ENCODE data around the gene TRMT44.
A peak's percentile ranks its signal among the peaks of the same experiment; 100 is the strongest.
"Not testable (repeated sequence)": the region's sequence is repeated elsewhere in the genome, so short reads cannot be mapped to it uniquely, and the experiment has no call there.

Gene TRMT44

GRCh38 chr4:8406887-8407286 lies 33.7 kb upstream of the TRMT44 start:
- not testable (repeated sequence) for DNase-seq (ENCODE audit: low read depth)

GRCh38 chr4:8407316-8407715 lies 33.3 kb upstream of the TRMT44 start:
- no peak for DNase-seq (ENCODE audit: low read depth)

DNA sequence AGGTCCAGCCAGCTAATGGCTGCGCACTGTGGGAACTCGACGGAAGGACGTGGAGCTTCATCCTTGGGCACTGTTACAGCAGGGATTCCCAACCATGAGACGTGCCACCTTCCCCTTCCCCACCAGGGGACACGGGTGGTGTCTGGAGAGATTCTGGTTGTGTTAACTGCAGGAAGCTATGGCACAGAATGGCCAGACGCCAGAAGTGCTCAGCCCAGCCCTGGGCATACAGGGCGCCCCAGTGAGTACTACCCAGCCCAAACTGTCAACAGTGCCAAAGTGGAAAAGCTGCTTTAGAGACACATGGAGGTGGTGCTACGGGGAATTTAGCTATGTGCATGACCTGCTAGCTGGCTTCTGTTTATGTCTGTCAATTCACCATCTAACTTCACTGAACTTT lies 32.8 kb upstream of the TRMT44 start:
- no peak for DNase-seq (ENCODE audit: low read depth)

- DNase-seq (ENCODE audit: low read depth) = peak; percentile 10
These were observed 31.1 kb upstream of the TRMT44 start for GRCh38 chr4:8409264-8410065.

- no peak for DNase-seq (ENCODE audit: low read depth)
These were observed 30.4 kb upstream of the TRMT44 start for GRCh38 chr4:8410066-8410625.

DNA sequence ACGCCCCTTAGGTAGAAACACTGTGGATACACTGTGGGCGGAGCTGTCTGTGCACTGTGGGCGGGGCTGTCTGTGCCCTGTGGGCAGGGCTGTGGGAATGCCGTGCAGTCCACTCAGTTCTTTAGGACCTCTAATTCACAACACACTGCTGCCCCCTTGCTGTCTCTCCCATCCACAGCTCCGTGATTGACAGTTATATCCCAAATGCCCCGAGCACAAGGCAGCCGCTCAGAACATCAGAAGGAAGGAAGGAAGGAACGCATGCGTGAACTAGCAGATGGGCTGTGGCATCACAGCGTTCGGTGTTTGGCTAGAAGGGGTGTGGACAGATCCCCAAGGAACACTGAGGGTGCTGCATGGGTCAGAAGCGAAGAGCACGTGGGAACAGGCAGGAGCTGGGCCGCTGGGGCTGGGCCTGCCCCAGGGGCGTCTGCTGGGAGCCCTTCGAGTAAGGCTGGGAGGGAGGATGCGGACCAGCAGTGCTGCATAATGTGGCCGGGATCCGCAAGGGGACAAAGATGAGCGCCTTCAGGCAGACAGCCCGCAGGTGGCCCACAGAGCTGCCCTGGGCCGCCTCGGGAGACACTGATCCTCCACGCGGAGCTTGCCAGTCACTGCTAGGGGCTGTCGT lies 29.8 kb upstream of the TRMT44 start:
- DNase-seq (ENCODE audit: low read depth) = no peak

DNA sequence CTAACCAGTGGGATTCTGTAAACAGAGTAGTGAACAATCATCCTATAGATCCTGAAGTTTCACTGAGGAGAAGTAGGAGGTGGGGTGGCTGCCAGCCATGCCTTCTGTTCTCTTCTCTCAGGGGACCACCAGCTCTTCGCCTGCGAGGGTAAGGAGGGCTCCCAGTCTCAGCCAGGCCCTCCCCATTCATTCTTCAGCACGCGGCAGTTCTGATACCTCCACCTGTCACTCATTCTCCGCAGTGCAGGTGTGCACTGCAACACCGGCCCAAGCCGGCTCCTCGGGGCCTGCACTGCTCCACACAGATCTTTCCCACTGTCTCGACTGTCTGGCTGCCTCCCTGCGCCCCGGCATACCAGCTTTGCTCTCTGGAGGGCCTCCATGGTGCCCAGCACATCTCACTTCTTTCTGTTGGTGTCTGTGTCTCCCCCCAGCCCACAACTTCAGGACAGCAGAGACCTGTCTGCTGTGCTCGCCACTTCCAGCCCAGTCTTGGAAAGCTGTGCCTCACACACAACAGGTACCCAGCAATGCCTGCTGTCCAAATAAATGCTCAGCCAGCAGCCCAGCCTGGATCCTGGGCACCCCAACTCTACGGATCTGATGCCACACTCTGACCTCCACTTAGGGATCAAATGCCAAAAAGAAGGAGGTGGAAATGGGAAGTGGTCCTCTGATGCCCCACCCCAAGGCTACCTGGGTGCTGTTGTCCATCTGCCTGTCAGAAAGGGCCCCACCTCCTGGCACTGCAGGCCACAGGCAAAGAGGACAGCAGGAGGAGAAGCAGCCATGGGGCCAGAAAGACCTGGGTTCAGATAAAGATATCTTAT lies 29.0 kb upstream of the TRMT44 start:
- no peak for DNase-seq (ENCODE audit: low read depth)

GRCh38 chr4:8412288-8412687 lies 28.3 kb upstream of the TRMT44 start:
- DNase-seq (ENCODE audit: low read depth) = no peak

DNA sequence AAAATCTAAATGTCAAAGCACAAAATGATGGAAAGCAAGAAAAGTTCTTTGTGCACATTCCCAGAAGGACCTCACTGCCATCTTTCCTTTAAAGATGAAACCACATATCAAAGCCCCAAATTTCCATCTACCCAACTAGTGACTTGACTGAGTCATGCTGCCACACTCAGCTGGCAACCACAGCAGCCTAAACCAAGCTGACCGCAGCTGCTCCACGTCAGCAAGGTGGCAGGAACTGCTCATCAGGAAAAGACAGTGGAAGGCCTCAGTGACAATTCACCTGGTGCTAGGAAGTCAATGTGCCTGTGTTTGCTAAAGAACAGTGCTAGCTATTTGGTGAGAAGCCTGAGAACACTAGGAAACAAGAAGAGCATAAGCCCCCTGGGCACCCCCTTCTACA lies 26.2 kb upstream of the TRMT44 start:
- no peak for DNase-seq (ENCODE audit: low read depth)

- DNase-seq (ENCODE audit: low read depth) = no peak
These were observed 23.4 kb upstream of the TRMT44 start for GRCh38 chr4:8417071-8417614.

DNA sequence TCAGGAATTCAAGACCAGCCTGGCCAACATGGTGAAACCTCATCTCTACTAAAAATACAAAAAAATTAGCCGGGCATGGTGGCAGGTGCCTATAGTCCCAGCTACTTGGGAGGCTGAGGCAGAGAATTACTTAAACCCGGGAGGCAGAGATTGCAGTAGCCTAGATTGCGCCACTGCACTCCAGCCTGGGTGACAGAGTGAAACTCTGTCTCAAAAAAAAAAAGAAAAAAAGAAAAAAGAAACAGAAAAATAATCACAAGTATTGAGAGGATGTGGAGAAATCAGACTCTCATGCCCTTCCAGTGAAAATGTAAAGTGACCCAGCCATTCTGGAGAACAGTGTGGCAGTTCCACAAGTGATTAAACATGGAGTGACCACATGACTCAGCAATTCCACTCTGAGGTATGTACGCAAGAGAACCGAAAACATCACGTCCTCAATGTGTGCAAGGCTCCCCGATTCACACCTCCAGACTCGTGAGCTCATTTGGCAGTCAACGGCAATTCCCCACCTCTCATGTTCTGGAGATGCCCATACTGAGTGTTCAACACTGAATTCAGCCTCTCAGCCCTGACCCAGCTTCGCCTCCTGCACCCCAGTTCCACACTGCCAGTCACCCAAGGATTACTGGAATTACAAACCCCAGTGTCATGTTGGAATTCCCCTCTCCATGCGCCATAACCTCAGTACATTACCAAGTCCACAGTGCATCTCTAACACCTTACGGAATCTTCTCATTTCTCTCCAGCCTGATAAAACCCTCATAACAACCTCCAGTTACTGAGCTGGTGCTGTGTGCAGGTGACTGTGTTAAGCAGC lies 21.1 kb upstream of the TRMT44 start:
- DNase-seq (ENCODE audit: low read depth) = no peak

GRCh38 chr4:8420151-8420550 lies 20.4 kb upstream of the TRMT44 start:
- DNase-seq (ENCODE audit: low read depth) = not testable (repeated sequence)

GRCh38 chr4:8422327-8422726 lies 18.2 kb upstream of the TRMT44 start:
- DNase-seq (ENCODE audit: low read depth) = no peak

DNA sequence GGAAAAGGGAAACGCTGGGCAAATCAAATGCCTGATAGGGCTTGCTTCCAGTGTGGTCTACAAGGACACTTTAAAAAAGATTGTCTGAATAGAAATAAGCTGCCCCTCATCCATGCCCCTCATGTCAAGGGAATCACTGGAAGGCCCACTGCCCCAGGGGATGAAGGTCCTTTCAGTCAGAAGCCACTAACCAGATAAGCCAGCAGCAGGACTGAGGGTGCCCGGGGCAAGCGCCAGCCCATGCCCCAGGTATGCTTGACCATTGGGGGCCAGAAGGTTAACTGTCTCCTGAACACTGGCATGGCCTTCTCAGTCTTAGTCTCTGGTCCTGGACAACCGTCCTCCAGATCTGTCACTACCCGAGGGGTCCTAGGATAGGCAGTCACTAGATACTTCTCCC lies 17.8 kb upstream of the TRMT44 start:
- DNase-seq (ENCODE audit: low read depth) = no peak

DNA sequence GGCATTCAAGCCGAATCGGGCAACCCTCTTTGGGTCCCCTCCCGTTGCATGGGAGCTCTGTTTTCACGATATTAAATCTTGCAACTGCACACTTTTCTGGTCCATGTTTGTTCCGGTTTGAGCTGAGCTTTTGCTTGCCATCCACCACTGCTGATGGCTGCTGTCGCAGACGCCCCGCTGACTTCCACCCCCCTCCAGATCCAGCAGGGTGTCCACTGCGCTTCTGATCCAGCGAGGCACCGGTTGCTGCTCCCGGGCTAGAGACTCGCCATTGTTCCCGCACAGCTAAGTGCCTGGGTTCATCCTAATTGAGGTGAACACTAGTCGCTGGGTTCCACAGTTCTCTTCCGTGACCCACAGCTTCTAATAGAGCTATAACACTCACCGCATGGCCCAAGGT lies 13.3 kb upstream of the TRMT44 start:
- DNase-seq (ENCODE audit: low read depth) = no peak

GRCh38 chr4:8427761-8428287 lies 12.8 kb upstream of the TRMT44 start:
- DNase-seq (ENCODE audit: low read depth) = no peak

DNA sequence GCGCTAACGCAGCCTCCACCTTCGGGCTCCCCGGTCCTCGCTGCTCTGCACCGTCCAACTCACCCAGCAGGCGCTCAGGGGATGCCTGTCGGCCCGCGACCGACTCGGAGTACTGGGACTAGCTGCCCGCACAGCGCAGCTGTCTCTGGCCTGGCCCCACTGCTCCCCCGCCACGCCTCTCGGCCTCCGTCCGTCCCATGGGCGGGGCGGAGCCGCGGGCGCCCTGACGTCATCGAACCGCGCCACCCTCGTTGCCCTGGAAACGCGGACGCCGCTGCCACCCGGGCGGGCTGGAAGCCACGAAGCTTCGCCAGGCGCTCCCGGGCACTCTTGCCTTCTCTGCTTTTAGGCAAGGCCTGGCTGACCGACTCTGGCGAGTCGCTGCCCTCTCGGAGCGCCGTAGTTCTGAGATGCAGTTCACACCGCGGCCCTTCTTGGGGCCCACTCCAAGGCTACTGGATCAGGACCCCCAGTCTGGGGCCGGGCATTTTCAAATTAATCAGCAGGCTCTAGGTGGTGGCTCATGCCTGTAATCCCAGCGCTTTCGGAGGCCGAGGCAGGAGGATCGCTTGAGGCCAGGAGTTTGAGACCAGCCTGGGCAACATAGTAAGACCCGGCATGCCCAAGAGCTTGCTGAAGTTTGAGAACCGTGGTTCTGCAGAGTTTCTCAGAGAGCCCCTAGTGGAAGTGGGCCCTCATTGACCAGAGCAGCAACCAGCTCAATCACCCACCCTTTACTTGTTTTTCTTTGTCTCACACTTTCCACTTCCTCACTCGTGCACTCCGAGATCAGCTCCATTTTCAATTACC lies 12.1 kb upstream of the TRMT44 start:
- peak; percentile 96 for DNase-seq (ENCODE audit: low read depth)

DNA sequence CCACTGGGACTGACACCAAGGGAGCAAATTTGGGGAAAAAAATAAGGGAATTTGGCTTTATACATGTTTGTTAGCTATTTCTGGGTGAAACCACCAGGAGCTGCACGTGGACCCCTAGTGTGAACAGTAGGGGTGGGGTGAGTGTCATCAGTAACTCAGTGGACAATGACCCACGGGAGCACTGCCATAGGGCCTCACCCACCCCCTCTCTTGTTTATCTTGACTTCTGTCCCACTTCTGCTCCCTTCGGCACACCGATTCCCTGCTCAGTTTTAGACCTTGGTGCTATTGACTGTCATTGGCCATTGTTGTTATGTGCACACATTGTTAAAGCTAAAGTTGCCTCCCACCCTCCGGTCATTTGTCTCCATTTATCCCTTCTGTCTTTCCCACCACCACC lies 9.0 kb upstream of the TRMT44 start:
- DNase-seq (ENCODE audit: low read depth) = no peak

GRCh38 chr4:8433136-8433535 lies 7.4 kb upstream of the TRMT44 start:
- no peak for DNase-seq (ENCODE audit: low read depth)

Data from stimulated activated CD8-positive, alpha-beta memory T cell treated with anti-CD3 and anti-CD28 coated beads, Interleukin-15, amount 100 ng/mL, for 24 hours (primary cell).